Measurements from ENCODE around the gene ANKRD63. TPM values are rescaled to one million over a fixed set of nuclear protein-coding genes. Genes with fewer than 3 reads are reported as not detected.

The ANKRD63 gene
- polyA plus RNA-seq, 1 experiment, result not detected

GRCh38 chr15:40325188-40325587 is 42.3 kb upstream of the ANKRD63 start:
- peak overlapping the region; percentile 72 for H3K4me3 ChIP-seq (ENCODE audit: low read depth, low read length)
- CTCF ChIA-PET, result interaction anchor here (0.6 to 6.6 kb wide), 7 partner anchors 13 to 762 kb away, joined by 3 to 108 read pairs (median 4); partner anchors contain the start of gene CCDC9B
- no peak for DNase-seq (ENCODE audit: low read depth)

GRCh38 chr15:40323953-40324937 is 41.4 kb upstream of the ANKRD63 start:
- DNase-seq (ENCODE audit: low read depth), result no peak
- Histone ChIP-seq H3K4me3 (ENCODE audit: low read depth, low read length) (peak overlapping the region; percentile 72), H3K36me3 (ENCODE audit: control insufficient read depth, insufficient read depth, low read length) (no peaks in the 10 kb centered on the region; the same call in 1 of the 2 replicates), H3K27me3 (ENCODE audit: control insufficient read depth, insufficient read depth, low read length) (no peaks in the 10 kb centered on the region; the same call in 1 of the 2 replicates)
- CTCF ChIA-PET, result interaction anchor here (0.6 to 8.1 kb wide), 8 partner anchors 14 to 761 kb away, joined by 3 to 124 read pairs (median 28); partner anchors contain the start of gene CCDC9B
- no peak for TF ChIP-seq CTCF (IDR thresholded peaks at IDR 0.05; ENCODE audit: insufficient read depth, low read depth, low read length)
- POLR2A ChIA-PET, result no interaction called here

More at GRCh38 chr15:40325188-40325587, 42.3 kb upstream of the ANKRD63 start:
- POLR2A ChIA-PET, result no interaction called here
- Histone ChIP-seq H3K27me3 (ENCODE audit: control insufficient read depth, insufficient read depth, low read length) (no peaks in the 10 kb centered on the region), H3K36me3 (ENCODE audit: control insufficient read depth, insufficient read depth, low read length) (no peaks in the 10 kb centered on the region; the same call in 1 of the 2 replicates)
- no peak for TF ChIP-seq CTCF (IDR thresholded peaks at IDR 0.05; ENCODE audit: insufficient read depth, low read depth, low read length)

- Histone ChIP-seq H3K27me3 (ENCODE audit: control insufficient read depth, insufficient read depth, low read length) (no peaks in the 10 kb centered on the region; the same call in 1 of the 2 replicates), H3K36me3 (ENCODE audit: control insufficient read depth, insufficient read depth, low read length) (no peaks in the 10 kb centered on the region; the same call in 1 of the 2 replicates), H3K4me3 (ENCODE audit: low read depth, low read length) (peak within 1 kb of the TSS; percentile 72)
- peak; percentile 62 for DNase-seq (ENCODE audit: low read depth)
- ChIA-PET CTCF (interaction anchor here (0.7 to 8.1 kb wide), 13 partner anchors 8 to 185 kb away, joined by 3 to 124 read pairs (median 5); partner anchors contain the start of genes BAHD1, CCDC9B and IVD), POLR2A (interaction anchor here (1.0 to 1.4 kb wide), 2 partner anchors 14 to 17 kb away, joined by 3 read pairs; partner anchors contain the start of gene CCDC9B)
- TF ChIP-seq CTCF (IDR thresholded peaks at IDR 0.05; ENCODE audit: insufficient read depth, low read depth, low read length), result peak; percentile 64
Observed at GRCh38 chr15:40323239-40323952, 40.5 kb upstream of the ANKRD63 start, which contains the start of gene INAFM2. Gene INAFM2, plus strand, starts transcription at chr15:40323692. Its CDS starts 364 bp downstream, at chr15:40324056.

- H3K27me3 ChIP-seq (ENCODE audit: control insufficient read depth, insufficient read depth, low read length), result no peaks in the 10 kb centered on the region; the same call in 1 of the 2 replicates
- DNase-seq (ENCODE audit: low read depth), result no peak
- no peaks in the 10 kb centered on the region; the same call in 1 of the 2 replicates for H3K36me3 ChIP-seq (ENCODE audit: control insufficient read depth, insufficient read depth, low read length)
- ChIA-PET POLR2A (interaction anchor here (1.0 to 1.4 kb wide), 2 partner anchors 15 to 18 kb away, joined by 3 read pairs; partner anchors contain the start of gene CCDC9B), CTCF (interaction anchor here (0.7 to 8.1 kb wide), 15 partner anchors 8 to 186 kb away, joined by 3 to 124 read pairs (median 5); partner anchors contain the start of genes BAHD1, CCDC9B and IVD)
- TF ChIP-seq CTCF (IDR thresholded peaks at IDR 0.05; ENCODE audit: insufficient read depth, low read depth, low read length), result no peak
- peak overlapping the region; percentile 72; the same call in 1 of the 2 replicates for H3K4me3 ChIP-seq (ENCODE audit: low read depth, low read length)
Observed at GRCh38 chr15:40322531-40323238, 39.8 kb upstream of the ANKRD63 start.
